IgD-negative memory B cell (primary cell): ENCODE measurements around the gene SLC6A5. TPM values are rescaled to one million over a fixed set of nuclear protein-coding genes. Genes with fewer than 3 reads are reported as not detected.

Experiments
- H3K27ac Mint-ChIP-seq, 3 donors: one replicate each; pipeline ENCODE4 v1.8.0; 2020 to 2022; ENCODE audit warnings: mild to moderate bottlenecking in 3 of 3, mixed read lengths in 3 of 3, moderate library complexity in 1 of 3
- H3K27me3 Mint-ChIP-seq: one replicate; pipeline ENCODE4 v1.8.0; 2021; ENCODE audit warnings: mixed read lengths
- H3K36me3 Mint-ChIP-seq: one replicate; pipeline ENCODE4 v1.8.0; 2020; ENCODE audit warnings: mild to moderate bottlenecking, mixed read lengths
- H3K4me1 Mint-ChIP-seq, 3 donors: one replicate each; pipeline ENCODE4 v1.8.0; 2020 to 2022; ENCODE audit warnings: mixed read lengths in 3 of 3, mild to moderate bottlenecking in 1 of 3
- H3K4me3 Mint-ChIP-seq, 4 donors: one replicate each; pipeline ENCODE4 v1.8.0; 2020 to 2022; ENCODE audit warnings: mild to moderate bottlenecking in 4 of 4, mixed read lengths in 4 of 4, moderate library complexity in 3 of 4
- H3K9me3 Mint-ChIP-seq, 3 donors: one replicate each; pipeline ENCODE4 v1.8.0; 2020 to 2021; ENCODE audit warnings: mixed read lengths in 3 of 3, mild to moderate bottlenecking in 1 of 3
- polyA plus RNA-seq: library from polyadenylated mRNA; unstranded; fragments of 300-500 nt; fragmentation: Illumina TruSeq; gene quantifications from one replicate; pipeline ENCODE4 v1.2.3, GENCODE V29; 2021

Gene SLC6A5
- polyA plus RNA-seq, 1 donor from 2014 or later = not detected

DNA sequence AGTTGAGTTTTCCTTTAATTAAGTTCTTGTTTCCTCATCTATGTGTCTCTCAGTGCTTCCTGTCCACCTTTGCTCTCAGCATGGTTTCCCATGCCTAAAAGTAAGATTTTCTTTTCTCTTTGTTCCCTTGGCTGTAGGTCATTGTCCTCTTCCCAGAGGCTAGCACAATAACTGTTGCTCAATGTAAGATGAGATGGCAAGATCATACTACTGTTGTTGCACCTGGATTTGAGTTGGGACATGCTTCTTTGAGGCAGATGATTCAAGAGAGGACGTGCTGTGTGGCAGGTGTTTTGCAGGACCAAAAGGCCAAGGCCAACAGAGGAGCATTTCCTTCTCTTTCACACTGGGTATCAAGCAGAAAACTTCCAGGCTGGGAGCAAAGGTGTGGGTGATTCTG, 58.7 kb downstream of the SLC6A5 start:
- Mint-ChIP-seq H3K4me1 (no peaks in the 10 kb centered on the region), H3K27me3 (no peaks in the 10 kb centered on the region), H3K36me3 (no peaks in the 10 kb centered on the region), H3K27ac (no peak overlapping the region), H3K4me3 (no peak overlapping the region), H3K9me3 (peaks cover 0 to 5% (median 2%) of the 10 kb centered on the region in 3 donors)

- no peak overlapping the region for H3K27ac Mint-ChIP-seq
- H3K36me3 Mint-ChIP-seq = no peaks in the 10 kb centered on the region
- H3K4me1 Mint-ChIP-seq = no peaks in the 10 kb centered on the region
- peaks cover 0 to 5% (median 2%) of the 10 kb centered on the region in 3 donors for H3K9me3 Mint-ChIP-seq
- no peak overlapping the region for H3K4me3 Mint-ChIP-seq
- peaks cover 6% of the 10 kb centered on the region for H3K27me3 Mint-ChIP-seq
These were observed 62.0 kb downstream of the SLC6A5 start for GRCh38 chr11:20661445-20661844.

GRCh38 chr11:20661850-20662249, 62.4 kb downstream of the SLC6A5 start:
- no peak overlapping the region for H3K27ac Mint-ChIP-seq
- no peaks in the 10 kb centered on the region for H3K36me3 Mint-ChIP-seq
- H3K27me3 Mint-ChIP-seq = peaks cover 6% of the 10 kb centered on the region
- H3K4me3 Mint-ChIP-seq = no peak overlapping the region
- no peaks in the 10 kb centered on the region for H3K4me1 Mint-ChIP-seq
- peaks cover 0 to 5% (median 2%) of the 10 kb centered on the region in 3 donors for H3K9me3 Mint-ChIP-seq

DNA sequence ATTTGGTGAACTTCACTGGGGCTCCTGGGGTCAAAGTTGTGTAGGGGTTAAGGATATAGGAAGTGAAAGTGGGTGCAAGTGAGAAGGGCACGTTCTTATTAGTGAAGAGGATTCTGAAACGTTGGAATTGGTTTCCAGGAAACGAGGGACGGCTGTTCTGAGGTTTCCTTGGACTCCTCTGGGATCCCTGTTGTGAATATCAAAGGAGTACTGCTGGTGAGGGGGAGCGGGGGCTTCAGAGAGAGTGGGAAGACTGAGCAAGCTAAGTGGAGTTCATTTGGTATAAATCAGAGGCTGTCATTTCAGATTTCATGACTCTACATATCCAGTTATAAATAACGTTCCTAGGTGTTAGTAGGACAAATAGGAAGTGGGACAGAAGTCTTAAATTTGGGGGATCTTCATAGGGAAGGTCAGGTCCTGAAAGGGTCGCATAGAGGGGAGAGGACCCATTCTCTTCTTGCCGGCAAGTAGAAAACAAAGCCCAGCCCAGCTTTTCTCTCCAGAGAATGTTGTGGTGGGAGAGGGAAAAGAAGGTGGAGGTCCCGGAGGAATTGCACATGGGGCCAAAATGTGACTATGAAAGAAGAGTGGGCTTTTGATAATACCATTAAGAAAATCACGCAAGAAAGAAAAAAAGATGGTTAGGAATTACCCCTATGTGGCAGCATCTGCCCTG, 68.9 kb downstream of the SLC6A5 start:
- Mint-ChIP-seq H3K9me3 (peaks cover 0 to 2% (median 0%) of the 10 kb centered on the region in 3 donors), H3K36me3 (no peaks in the 10 kb centered on the region), H3K4me3 (peak overlapping the region in 2 of 4 donors; percentile 4 to 47), H3K4me1 (peaks cover 3 to 11% (median 9%) of the 10 kb centered on the region in 3 donors), H3K27ac (no peak overlapping the region), H3K27me3 (peaks cover 42% of the 10 kb centered on the region)

DNA sequence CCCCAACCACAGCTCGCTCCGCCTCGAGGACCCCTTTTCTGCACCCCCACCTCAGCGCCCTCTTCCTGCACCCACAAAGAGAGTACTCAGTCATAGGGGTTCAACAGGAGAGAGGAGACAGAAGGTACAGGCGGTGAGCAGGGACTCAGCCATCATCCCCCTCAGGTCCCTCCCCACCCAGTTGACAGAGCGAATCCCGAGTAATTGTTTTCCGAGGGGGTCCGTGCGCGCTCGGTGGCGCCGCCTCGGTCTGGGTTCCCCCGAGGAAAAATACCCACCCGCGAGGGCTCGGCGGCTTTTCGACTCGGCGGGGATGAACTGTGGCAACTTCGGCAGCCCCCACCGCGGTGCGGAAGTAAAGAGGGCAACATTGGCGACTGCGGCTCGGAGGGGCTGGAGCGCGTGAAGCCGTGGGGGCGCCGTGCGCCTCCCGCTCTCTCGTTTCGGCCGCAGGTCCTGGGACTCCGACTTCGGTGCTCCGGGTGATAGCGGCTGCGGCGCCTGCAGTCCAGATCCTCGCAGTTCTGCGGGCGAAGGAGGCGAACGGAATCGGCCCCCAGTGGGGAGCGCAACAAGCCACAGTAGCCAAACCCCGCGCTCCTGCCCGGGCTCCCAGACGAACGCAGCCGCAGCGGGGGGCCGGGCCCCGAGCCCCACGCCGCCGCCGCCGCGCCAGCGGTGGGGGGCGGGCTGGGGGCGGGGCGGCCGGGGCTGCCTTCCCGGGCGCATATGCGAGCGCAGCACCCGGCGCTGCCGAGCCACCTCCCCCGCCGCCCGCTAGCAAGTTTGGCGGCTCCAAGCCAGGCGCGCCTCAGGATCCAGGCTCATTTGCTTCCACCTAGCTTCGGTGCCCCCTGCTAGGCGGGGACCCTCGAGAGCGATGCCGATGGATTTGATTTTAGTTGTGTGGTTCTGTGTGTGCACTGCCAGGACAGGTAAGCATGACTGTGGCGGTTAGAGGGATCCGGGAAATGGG, 69.7 kb downstream of the SLC6A5 start, which contains the start of gene NELL1:
Gene NELL1, plus strand, starts transcription at position 743 of the 976 bp plus-strand sequence.
- Mint-ChIP-seq H3K36me3 (no peaks in the 10 kb centered on the region), H3K27me3 (peaks cover 42% of the 10 kb centered on the region), H3K9me3 (peaks cover 0 to 2% (median 0%) of the 10 kb centered on the region in 3 donors), H3K4me1 (peaks cover 3 to 11% (median 9%) of the 10 kb centered on the region in 3 donors), H3K27ac (no peak within 1 kb of the TSS), H3K4me3 (peak within 1 kb of the TSS in 2 of 4 donors; percentile 44 to 76)

GRCh38 chr11:20669820-20670684, 70.6 kb downstream of the SLC6A5 start:
- peak overlapping the region in 2 of 4 donors; percentile 8 to 55 for H3K4me3 Mint-ChIP-seq
- H3K36me3 Mint-ChIP-seq = no peaks in the 10 kb centered on the region
- H3K4me1 Mint-ChIP-seq = peaks cover 3 to 11% (median 9%) of the 10 kb centered on the region in 3 donors
- peaks cover 0 to 3% (median 0%) of the 10 kb centered on the region in 3 donors for H3K9me3 Mint-ChIP-seq
- H3K27me3 Mint-ChIP-seq = peaks cover 40% of the 10 kb centered on the region
- H3K27ac Mint-ChIP-seq = no peak overlapping the region

GRCh38 chr11:20670932-20671403, 71.6 kb downstream of the SLC6A5 start:
- Mint-ChIP-seq H3K9me3 (peaks cover 0 to 5% (median 0%) of the 10 kb centered on the region in 3 donors), H3K4me3 (no peak overlapping the region), H3K36me3 (no peaks in the 10 kb centered on the region), H3K4me1 (peaks cover 3 to 11% (median 9%) of the 10 kb centered on the region in 3 donors), H3K27me3 (peaks cover 39% of the 10 kb centered on the region), H3K27ac (no peak overlapping the region)

GRCh38 chr11:20671856-20672546, 72.6 kb downstream of the SLC6A5 start:
- no peak overlapping the region for H3K4me3 Mint-ChIP-seq
- no peaks in the 10 kb centered on the region for H3K36me3 Mint-ChIP-seq
- H3K4me1 Mint-ChIP-seq = peaks cover 3 to 11% (median 9%) of the 10 kb centered on the region in 3 donors
- peaks cover 37% of the 10 kb centered on the region for H3K27me3 Mint-ChIP-seq
- H3K27ac Mint-ChIP-seq = no peak overlapping the region
- peaks cover 0 to 5% (median 0%) of the 10 kb centered on the region in 3 donors for H3K9me3 Mint-ChIP-seq

DNA sequence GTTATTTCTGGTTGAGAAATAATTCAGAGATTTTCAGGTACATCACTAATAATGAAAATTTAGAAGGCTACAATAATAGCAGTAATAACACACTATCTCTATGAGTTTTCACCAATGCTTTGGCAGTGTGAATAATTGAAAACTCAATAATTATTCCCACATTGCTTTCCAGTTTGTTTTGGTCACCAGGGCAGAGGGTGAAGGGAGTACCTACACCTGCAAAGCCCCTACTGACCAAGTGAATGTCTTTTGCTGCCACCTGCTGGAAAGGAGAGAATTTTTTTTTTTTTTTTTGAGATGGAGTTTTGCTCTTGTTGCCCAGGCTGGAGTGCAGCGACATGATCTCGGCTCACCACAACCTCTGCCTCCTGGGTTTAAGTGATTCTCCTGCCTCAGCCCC, 73.2 kb downstream of the SLC6A5 start:
- H3K4me1 Mint-ChIP-seq = peaks cover 3 to 11% (median 9%) of the 10 kb centered on the region in 3 donors
- no peaks in the 10 kb centered on the region for H3K36me3 Mint-ChIP-seq
- peaks cover 0 to 5% (median 0%) of the 10 kb centered on the region in 3 donors for H3K9me3 Mint-ChIP-seq
- H3K27ac Mint-ChIP-seq = no peak overlapping the region
- H3K27me3 Mint-ChIP-seq = peaks cover 33% of the 10 kb centered on the region
- H3K4me3 Mint-ChIP-seq = no peak overlapping the region

DNA sequence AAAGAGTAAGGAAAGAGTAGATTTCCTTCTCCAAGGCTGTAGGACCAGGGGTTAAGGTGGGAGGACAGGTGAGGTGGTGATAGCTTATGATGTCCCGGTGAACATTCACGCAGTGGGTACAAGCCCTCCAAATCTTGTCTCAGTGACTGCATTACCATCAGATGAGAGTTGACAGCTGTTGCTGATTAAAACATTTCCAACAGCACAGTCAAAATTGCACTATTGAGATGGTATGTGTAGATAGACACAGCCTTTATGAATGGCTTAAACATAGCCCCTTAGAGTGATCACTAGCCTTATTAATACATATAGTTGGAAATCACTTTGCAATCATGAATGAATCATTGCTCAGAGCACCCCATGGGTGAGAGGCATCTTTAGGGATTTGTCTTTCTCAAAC, 77.2 kb downstream of the SLC6A5 start:
- H3K27me3 Mint-ChIP-seq = peaks cover 1% of the 10 kb centered on the region
- no peak overlapping the region for H3K27ac Mint-ChIP-seq
- H3K9me3 Mint-ChIP-seq = peaks cover 2 to 5% (median 3%) of the 10 kb centered on the region in 3 donors
- no peak overlapping the region for H3K4me3 Mint-ChIP-seq
- H3K4me1 Mint-ChIP-seq = no peaks in the 10 kb centered on the region
- no peaks in the 10 kb centered on the region for H3K36me3 Mint-ChIP-seq

DNA sequence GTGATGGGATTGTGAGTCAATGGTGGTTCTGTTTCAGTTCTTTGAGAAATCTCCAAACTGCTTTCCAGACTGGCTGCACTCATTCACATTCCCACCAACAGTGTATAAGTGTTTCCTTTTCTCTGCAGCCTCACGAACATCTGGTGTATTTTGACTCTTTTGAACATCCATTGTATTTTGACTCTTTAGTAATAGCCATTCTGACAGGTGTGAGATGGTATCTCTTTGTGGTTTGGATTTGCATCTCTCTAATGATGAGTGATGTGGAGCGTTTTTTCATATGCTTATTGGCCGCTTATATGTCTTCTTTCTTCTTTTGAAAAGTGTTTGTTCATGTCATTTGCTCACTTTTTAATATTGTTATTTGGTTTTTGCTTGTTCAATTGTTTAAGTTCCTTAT, 89.4 kb downstream of the SLC6A5 start:
- no peaks in the 10 kb centered on the region for H3K36me3 Mint-ChIP-seq
- H3K9me3 Mint-ChIP-seq = peaks cover 0 to 3% (median 0%) of the 10 kb centered on the region in 3 donors

DNA sequence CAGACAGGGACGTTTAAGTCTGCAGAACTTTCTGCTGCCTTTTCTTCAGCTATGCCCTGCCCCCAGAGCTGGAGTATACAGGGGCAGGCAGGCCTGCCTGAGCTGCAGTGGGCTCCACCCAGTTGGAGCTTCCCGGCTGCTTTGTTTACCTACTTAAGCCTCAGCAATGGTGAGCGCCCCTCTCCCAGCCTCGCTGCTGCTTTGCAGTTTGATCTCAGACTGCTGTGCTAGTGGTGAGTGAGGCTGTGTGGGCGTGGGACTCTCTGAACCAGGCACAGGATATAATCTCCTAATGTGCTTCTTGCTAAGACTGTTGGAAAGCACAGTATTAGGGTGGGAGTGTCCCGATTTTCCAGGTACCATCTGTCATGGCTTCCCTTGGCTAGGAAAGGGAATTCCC, 108.5 kb downstream of the SLC6A5 start:
- Mint-ChIP-seq H3K36me3 (no peaks in the 10 kb centered on the region), H3K4me1 (no peaks in the 10 kb centered on the region), H3K27me3 (no peaks in the 10 kb centered on the region), H3K9me3 (peaks cover 0 to 7% (median 4%) of the 10 kb centered on the region in 3 donors), H3K27ac (no peak overlapping the region), H3K4me3 (no peak overlapping the region)

More for the DNA sequence above, 89.4 kb downstream of the SLC6A5 start:
- Mint-ChIP-seq H3K4me3 (no peak overlapping the region), H3K27ac (no peak overlapping the region), H3K27me3 (no peaks in the 10 kb centered on the region), H3K4me1 (no peaks in the 10 kb centered on the region)
